Cardiac ventricle fibroblast (primary cell): Measurements from ENCODE around the gene GADD45B. TPM values are rescaled to one million over a fixed set of nuclear protein-coding genes. Genes with fewer than 3 reads are reported as not detected.

ENCODE experiments used
- total RNA-seq: library from RNA; depleted of rRNA; stranded (reverse); fragments of >200 nt; gene quantifications from 2 replicates; pipeline ENCODE4 v1.2.3, GENCODE V29; 2015

Gene GADD45B
- total RNA-seq: 42.2 and 60.7 TPM in 2 replicates

DNA sequence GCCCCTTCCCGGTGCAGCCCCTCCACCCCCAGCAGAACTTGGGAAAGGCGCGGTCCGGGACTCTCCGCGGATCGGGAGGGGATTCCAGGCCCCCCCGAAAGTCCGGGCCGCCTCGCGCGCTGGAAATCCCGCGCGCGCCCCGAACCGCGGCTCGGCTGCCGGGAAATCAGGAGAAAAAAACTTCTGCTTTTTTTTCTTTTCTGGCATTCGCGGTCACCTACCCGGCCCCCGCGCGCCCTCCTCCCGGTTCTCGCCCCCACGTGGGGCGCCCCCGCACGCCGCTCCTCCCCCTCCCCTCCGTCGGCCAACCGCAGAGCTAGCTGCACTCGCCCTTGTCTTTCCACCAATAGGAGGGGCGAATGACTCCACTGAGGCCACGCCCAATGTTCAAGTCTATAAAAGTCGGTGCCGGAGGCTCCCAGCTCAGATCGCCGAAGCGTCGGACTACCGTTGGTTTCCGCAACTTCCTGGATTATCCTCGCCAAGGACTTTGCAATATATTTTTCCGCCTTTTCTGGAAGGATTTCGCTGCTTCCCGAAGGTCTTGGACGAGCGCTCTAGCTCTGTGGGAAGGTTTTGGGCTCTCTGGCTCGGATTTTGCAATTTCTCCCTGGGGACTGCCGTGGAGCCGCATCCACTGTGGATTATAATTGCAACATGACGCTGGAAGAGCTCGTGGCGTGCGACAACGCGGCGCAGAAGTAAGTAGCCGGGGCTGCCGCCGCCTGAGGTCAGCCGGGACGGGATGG lies at the start of gene GADD45B:
GADD45B (plus strand) TSS at position 426 of the 749 bp plus-strand sequence; CDS start at position 658, 232 bp downstream.

GRCh38 chr19:2427429-2428320 lies 48.3 kb upstream of the GADD45B start, which contains the start of gene TIMM13:
Gene TIMM13, minus strand, starts transcription at chr19:2427586. Its CDS starts 53 bp downstream, at chr19:2427533.

Other genes with a start within 250 kb of the GADD45B start
- 44.6 and 47.2 TPM in 2 replicates for gene PLEKHJ1, start 239.8 kb upstream of the GADD45B start, total RNA-seq
- gene SF3A2, start 239.3 kb upstream of the GADD45B start, total RNA-seq: 36.3 and 60.0 TPM in 2 replicates
- gene AMH, start 226.8 kb upstream of the GADD45B start, total RNA-seq: 0.31 and 0.39 TPM in 2 replicates
- gene JSRP1, start 219.7 kb upstream of the GADD45B start, total RNA-seq: not detected in 2 replicates
- not detected in 2 replicates for gene PEAK3, start 194.0 kb upstream of the GADD45B start, total RNA-seq
- not detected in 2 replicates for gene LINGO3, start 168.0 kb upstream of the GADD45B start, total RNA-seq
- gene LSM7, start 147.5 kb upstream of the GADD45B start, total RNA-seq: 88.4 and 100 TPM in 2 replicates
- gene SPPL2B, start 147.4 kb upstream of the GADD45B start, total RNA-seq: 24.6 and 26.0 TPM in 2 replicates
- not detected in 2 replicates for gene TMPRSS9, start 115.9 kb upstream of the GADD45B start, total RNA-seq
- 37.6 and 44.0 TPM in 2 replicates for gene TIMM13, start 48.5 kb upstream of the GADD45B start, total RNA-seq
- 24.1 and 26.4 TPM in 2 replicates for gene LMNB2, start 19.2 kb upstream of the GADD45B start, total RNA-seq
- gene GNG7, start 226.6 kb downstream of the GADD45B start, total RNA-seq: 0.69 and 0.88 TPM in 2 replicates
- 0.54 and 2.0 TPM in 2 replicates for gene DIRAS1, start 245.2 kb downstream of the GADD45B start, total RNA-seq